Measurements from ENCODE around the gene KIF13A. TPM values are rescaled to one million over a fixed set of nuclear protein-coding genes. Genes with fewer than 3 reads are reported as not detected.

KIF13A gene
- total and polyA plus RNA-seq, 9 of the 15 experiments (the other 6 are each of a cell fraction or from before 2014, with no cell fraction given) = 3.6 to 44.3 (median 29.7) TPM

- TF ChIP-seq JUND (IDR thresholded peaks at IDR 0.05; ENCODE audit: borderline replicate concordance, low read depth, low read length) (peak; percentile 87), JUND (tag; IDR thresholded peaks at IDR 0.05; ENCODE audit: borderline replicate concordance, low read depth, low read length) (peak; percentile 88; the same call in 2 of the 3 replicates), USF1 (CRISPR knock-in tag; IDR thresholded peaks at IDR 0.05) (peak; percentile 62; the same call in 1 of the 2 replicates), CHAMP1 (IDR thresholded peaks at IDR 0.05) (peak; percentile 81), HDAC1 (IDR thresholded peaks at IDR 0.05) (peak; percentile 87 to 99), CBX2 (IDR thresholded peaks at IDR 0.05; ENCODE audit: insufficient read depth, low read length, poor library complexity, severe bottlenecking) (no peak), ZFP91 (CRISPR knock-in tag; IDR thresholded peaks at IDR 0.05) (no peak), XRCC3 (IDR thresholded peaks at IDR 0.05) (no peak), ATF1 (CRISPR knock-in tag; IDR thresholded peaks at IDR 0.05) (no peak), ATF1 (tag; IDR thresholded peaks at IDR 0.05) (peak; percentile 75), ZNF3 (CRISPR knock-in tag; IDR thresholded peaks at IDR 0.05) (no peak), ZEB2 (IDR thresholded peaks at IDR 0.05) (peak; percentile 96), ZBED1 (IDR thresholded peaks at IDR 0.05) (peak; percentile 84; the same call in 1 of the 2 replicates), ZNF785 (CRISPR knock-in tag; IDR thresholded peaks at IDR 0.05) (no peak), ELF2 (CRISPR knock-in tag; IDR thresholded peaks at IDR 0.05) (no peak), POLR2H (tag; IDR thresholded peaks at IDR 0.05; ENCODE audit: low read depth) (no peak), KLF1 (tag; IDR thresholded peaks at IDR 0.05) (peak; percentile 84; the same call in 1 of the 2 replicates), FOXM1 (IDR thresholded peaks at IDR 0.05; ENCODE audit: low read depth) (peak; percentile 87), FOXM1 (CRISPR knock-in tag; IDR thresholded peaks at IDR 0.05; ENCODE audit: low read depth) (no peak), ZNF133 (CRISPR knock-in tag; IDR thresholded peaks at IDR 0.05) (no peak), PHB2 (IDR thresholded peaks at IDR 0.05; ENCODE audit: low read depth) (peak; percentile 86), HMG20B (CRISPR knock-in tag; IDR thresholded peaks at IDR 0.05) (no peak; the same call in 1 of the 2 replicates), PRMT5 (CRISPR knock-in tag; IDR thresholded peaks at IDR 0.05) (no peak), PTTG1 (tag; IDR thresholded peaks at IDR 0.05; ENCODE audit: low read depth) (no peak), ETS2 (tag; IDR thresholded peaks at IDR 0.05; ENCODE audit: borderline replicate concordance, poor library complexity, severe bottlenecking) (no peak), ZFP1 (CRISPR knock-in tag; IDR thresholded peaks at IDR 0.05) (no peak), ZNF263 (CRISPR knock-in tag; IDR thresholded peaks at IDR 0.05; ENCODE audit: borderline replicate concordance) (peak; percentile 34; the same call in 1 of the 2 replicates), FIP1L1 (IDR thresholded peaks at IDR 0.05; ENCODE audit: low read depth, low read length, poor library complexity, severe bottlenecking) (no peak)
Observed at GRCh38 chr6:17962436-17963031, 24.9 kb downstream of the KIF13A start (continued).
